ENCODE data around the gene TMPRSS2. TPM values are rescaled to one million over a fixed set of nuclear protein-coding genes. Genes with fewer than 3 reads are reported as not detected.
A peak's percentile ranks its signal among the peaks of the same experiment; 100 is the strongest.

Gene TMPRSS2
- total RNA-seq = 10 to 100 TPM in 2 of 3 donors, not detected in 1; 32.1 to 56.6 TPM

DNA sequence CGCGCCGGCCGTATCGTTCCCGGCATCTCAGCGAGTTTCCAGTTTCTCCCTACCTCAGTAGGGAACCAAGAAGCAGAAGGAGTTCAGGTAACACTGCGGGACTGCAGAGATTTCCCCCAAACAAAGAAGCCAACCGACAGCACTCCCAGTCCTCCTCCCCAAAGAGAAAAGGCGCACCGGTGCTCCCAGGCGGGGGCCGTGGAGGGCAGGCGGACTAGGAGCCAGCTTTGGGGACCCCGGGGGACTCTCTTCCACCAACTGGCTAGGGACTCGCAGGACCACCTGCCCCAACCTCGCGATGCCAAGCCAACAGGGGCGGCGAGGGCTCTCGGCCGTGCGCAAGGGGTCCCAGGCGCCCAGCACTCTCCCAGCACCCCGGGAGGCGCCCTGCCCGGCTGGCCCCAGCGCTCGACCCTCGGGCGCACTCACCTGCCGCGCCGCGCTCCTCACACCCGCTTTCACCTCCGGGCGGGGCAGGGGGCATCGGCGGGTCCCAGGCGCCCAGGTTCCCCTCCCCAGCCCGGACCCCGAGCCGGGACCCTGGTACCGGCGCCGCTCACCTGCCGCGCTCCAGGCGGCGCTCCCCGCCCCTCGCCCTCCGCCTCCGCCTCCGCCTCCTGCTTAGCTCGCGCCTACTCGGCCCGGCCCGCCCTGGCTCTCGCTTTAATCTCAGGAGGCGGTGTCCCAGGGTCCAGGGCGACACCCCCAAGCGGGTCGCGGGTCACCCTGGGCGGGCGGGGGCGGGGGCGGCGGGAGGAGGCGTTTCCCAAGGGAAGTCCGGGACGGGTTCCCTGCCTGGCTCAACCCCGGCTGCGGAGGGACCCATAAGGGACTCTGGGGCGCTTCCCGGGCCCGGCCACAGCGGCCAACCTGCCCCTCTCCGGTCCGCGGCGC lies at the start of gene TMPRSS2:
Gene TMPRSS2 (minus strand): TSS at position 638 of the 894 bp plus-strand sequence. CDS start 10,025 bp downstream, outside the sequence.
- Histone ChIP-seq H3K9me3 (no peaks in the 10 kb centered on the region), H3K36me3 (no peaks in the 10 kb centered on the region), H3K4me3 (peak within 1 kb of the TSS in 2 of 3 donors; percentile 66 to 73), H3K27me3 (peaks cover 0 to 10% of the 10 kb centered on the region in 2 donors), H3K4me1 (no peaks in the 10 kb centered on the region), H3K27ac (peak within 1 kb of the TSS; percentile 90 to 94)
- DNase-seq (ENCODE audit: low spot score in 2 of 2) = peak; percentile 42 to 70
- TF ChIP-seq POLR2AphosphoS5 (IDR thresholded peaks at IDR 0.05) (no peak), POLR2A (IDR thresholded peaks at IDR 0.05) (peak; percentile 22)
- TF ChIP-seq, protein P1, sequence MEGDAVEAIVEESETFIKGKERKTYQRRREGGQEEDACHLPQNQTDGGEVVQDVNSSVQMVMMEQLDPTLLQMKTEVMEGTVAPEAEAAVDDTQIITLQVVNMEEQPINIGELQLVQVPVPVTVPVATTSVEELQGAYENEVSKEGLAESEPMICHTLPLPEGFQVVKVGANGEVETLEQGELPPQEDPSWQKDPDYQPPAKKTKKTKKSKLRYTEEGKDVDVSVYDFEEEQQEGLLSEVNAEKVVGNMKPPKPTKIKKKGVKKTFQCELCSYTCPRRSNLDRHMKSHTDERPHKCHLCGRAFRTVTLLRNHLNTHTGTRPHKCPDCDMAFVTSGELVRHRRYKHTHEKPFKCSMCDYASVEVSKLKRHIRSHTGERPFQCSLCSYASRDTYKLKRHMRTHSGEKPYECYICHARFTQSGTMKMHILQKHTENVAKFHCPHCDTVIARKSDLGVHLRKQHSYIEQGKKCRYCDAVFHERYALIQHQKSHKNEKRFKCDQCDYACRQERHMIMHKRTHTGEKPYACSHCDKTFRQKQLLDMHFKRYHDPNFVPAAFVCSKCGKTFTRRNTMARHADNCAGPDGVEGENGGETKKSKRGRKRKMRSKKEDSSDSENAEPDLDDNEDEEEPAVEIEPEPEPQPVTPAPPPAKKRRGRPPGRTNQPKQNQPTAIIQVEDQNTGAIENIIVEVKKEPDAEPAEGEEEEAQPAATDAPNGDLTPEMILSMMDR (IDR thresholded peaks at IDR 0.05) = no peak
- intact Hi-C loops (cut with DNase I; ENCODE audit: low total_unique reads) = no loop called here

DNA sequence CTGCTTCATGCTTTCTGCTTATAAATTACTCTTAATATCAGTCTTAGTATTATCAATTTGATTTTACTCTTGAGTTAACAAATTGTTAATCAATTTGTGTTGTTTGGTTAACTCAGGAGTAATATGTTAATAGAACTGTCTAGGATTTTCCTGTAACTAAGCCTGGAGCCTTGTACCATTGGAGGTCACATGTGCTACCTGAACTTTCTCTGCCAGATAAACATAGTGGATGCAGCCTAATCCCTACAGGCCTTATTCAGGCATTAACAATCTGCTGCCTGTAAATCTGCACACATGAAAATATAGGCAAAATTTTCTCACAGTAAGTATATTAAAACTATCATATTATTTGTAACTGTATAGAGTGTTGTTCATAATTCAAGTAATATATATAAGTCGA lies 47.1 kb upstream of the TMPRSS2 start:
- intact Hi-C loops (cut with DNase I; ENCODE audit: low total_unique reads) = no loop called here
- TF ChIP-seq POLR2AphosphoS5 (IDR thresholded peaks at IDR 0.05) (no peak), POLR2A (IDR thresholded peaks at IDR 0.05) (no peak)
- H3K36me3 ChIP-seq = no peaks in the 10 kb centered on the region
- no peak overlapping the region for H3K27ac ChIP-seq
- H3K9me3 ChIP-seq = no peaks in the 10 kb centered on the region
- no peaks in the 10 kb centered on the region for H3K4me1 ChIP-seq
- no peak overlapping the region for H3K4me3 ChIP-seq
- no peak for DNase-seq (ENCODE audit: low spot score in 2 of 2)
- no peaks in the 10 kb centered on the region for H3K27me3 ChIP-seq

DNA sequence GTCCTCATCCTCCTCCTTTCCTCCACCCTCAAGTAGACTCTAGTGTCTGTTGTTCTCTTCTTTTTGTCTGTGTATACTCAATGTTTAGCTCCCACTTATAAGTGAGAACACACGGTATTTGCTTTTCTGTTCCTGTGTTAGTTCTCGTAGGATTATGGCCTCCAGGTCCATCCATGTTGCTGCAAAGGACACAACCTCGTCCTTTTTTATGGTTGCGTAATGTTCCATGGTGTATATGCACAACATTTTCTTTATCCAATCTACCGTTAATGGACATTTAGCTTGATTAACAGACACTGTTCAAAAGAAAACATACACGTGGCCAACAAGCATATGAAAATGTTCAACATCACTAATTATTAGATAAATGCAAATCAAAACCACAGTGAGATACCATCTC lies 44.3 kb upstream of the TMPRSS2 start:
- H3K4me3 ChIP-seq = no peak overlapping the region
- H3K27ac ChIP-seq = no peak overlapping the region
- no peaks in the 10 kb centered on the region for H3K27me3 ChIP-seq
- intact Hi-C loops (cut with DNase I; ENCODE audit: low total_unique reads) = no loop called here
- H3K36me3 ChIP-seq = no peaks in the 10 kb centered on the region
- H3K4me1 ChIP-seq = no peaks in the 10 kb centered on the region
- no peak for DNase-seq (ENCODE audit: low spot score in 2 of 2)
- H3K9me3 ChIP-seq = no peaks in the 10 kb centered on the region
- no peak for TF ChIP-seq POLR2AphosphoS5 (IDR thresholded peaks at IDR 0.05)
- TF ChIP-seq, protein P1 (IDR thresholded peaks at IDR 0.05) = no peak
- no peak for TF ChIP-seq POLR2A (IDR thresholded peaks at IDR 0.05)

DNA sequence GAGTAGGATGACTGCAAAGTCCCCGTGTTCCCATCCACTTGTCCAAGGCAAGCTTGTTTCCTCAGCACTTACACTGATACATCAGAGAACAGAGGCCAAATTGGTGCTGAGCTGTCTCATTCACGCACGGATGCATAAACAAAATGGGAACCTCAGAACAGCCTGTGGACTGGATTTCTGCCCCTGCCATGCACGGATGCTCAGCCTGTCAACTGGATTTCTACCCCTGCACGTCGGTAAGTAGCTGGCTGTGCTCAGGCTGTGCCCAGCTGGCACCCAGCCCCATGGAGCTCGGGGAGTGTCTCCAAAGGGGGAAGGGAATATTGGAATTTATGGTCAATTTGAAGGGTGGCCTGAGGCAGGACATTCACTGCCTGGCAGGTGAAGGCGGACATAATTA lies 40.8 kb upstream of the TMPRSS2 start:
- TF ChIP-seq, protein P1 (IDR thresholded peaks at IDR 0.05) = no peak
- TF ChIP-seq POLR2AphosphoS5 (IDR thresholded peaks at IDR 0.05) (no peak), POLR2A (IDR thresholded peaks at IDR 0.05) (no peak)
- intact Hi-C loops (cut with DNase I; ENCODE audit: low total_unique reads) = no loop called here
- no peak for DNase-seq (ENCODE audit: low spot score in 2 of 2)

DNA sequence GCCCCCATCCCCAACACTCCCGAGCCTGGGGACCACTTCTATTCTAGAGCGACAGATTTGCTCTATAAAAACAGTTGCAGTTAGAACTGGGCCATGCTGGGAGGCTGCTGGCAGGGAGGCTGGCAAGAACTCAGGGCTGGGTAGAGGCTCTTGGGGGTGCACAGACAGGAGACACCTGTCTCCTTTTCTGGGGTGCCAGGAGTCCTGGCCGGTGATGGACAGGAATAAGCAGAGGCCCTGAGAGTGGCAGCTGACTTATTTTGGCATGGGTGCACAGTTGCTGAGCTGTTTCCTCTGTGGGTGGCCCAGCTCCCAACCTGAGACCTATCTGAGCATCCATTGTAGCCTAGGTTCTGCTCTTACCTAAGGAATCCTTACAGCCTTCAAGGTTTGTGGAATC lies 39.2 kb upstream of the TMPRSS2 start:
- H3K27me3 ChIP-seq = no peaks in the 10 kb centered on the region
- no peak for DNase-seq (ENCODE audit: low spot score in 2 of 2)
- intact Hi-C loops (cut with DNase I; ENCODE audit: low total_unique reads) = no loop called here

More for the DNA sequence above, 40.8 kb upstream of the TMPRSS2 start:
- H3K27ac ChIP-seq = no peak overlapping the region
- no peaks in the 10 kb centered on the region for H3K9me3 ChIP-seq
- no peak overlapping the region for H3K4me3 ChIP-seq
- no peaks in the 10 kb centered on the region for H3K27me3 ChIP-seq
- no peaks in the 10 kb centered on the region for H3K4me1 ChIP-seq
- H3K36me3 ChIP-seq = no peaks in the 10 kb centered on the region

More for the DNA sequence above, 39.2 kb upstream of the TMPRSS2 start:
- Histone ChIP-seq H3K27ac (no peak overlapping the region), H3K4me3 (no peak overlapping the region), H3K4me1 (no peaks in the 10 kb centered on the region), H3K9me3 (no peaks in the 10 kb centered on the region), H3K36me3 (no peaks in the 10 kb centered on the region)
- TF ChIP-seq POLR2AphosphoS5 (IDR thresholded peaks at IDR 0.05) = no peak
- no peak for TF ChIP-seq POLR2A (IDR thresholded peaks at IDR 0.05)
- TF ChIP-seq, protein P1 (IDR thresholded peaks at IDR 0.05) = no peak

All from breast epithelium (tissue), 4 donors.